ENCODE measurements around the gene ARPC4.

DNA sequence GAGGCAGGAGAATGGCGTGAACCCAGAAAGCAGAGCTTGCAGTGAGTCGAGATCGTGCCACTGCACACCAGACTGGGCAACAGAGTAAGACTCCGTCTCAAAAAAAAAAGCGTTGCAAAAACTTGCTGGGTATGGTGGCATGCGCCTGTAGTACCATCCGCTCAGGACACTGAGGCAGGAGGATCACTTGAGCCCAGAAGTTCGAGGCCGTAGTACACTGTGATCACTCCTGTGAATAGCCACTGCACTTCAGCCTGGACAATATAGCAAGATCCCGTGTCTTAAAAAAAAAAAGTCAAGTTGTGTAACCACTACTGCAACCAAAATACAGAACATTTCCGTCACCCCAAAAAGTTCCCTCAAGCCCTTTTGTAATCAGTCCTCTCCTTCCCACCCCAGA is 1.5 kb downstream of the ARPC4 start:
- TF ChIP-seq CTCF (IDR thresholded peaks at IDR 0.05) (no peak), EP300 (IDR thresholded peaks at IDR 0.05; ENCODE audit: low read depth) (no peak)

All from transverse colon (tissue), 3 donors.